ENCODE data around the gene FAM156A.
"Not testable (repeated sequence)": the region's sequence is repeated elsewhere in the genome, so short reads cannot be mapped to it uniquely, and the experiment has no call there.

Gene FAM156A

DNA sequence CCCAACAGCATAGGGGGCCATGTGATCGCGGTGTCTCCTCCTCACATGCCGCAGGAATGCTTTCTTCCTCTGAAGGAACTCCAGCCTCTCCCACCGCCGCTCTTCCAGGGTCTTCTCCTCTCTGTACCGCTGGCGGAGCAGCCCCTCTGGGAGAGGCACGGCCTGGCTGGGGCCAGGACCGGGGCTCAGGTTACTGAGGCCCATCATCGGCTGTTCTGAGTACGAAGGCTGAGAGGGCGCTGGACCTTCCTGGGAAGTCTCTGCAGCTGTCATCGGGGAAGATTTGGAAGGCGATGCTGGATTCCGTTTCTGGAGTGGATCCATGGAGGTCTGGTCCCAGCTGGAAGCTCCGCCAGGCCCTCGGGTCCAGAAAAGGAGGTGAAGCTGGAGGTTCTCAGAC is 10.1 kb downstream of the FAM156A start:
- not testable (repeated sequence) for ATAC-seq

DNA sequence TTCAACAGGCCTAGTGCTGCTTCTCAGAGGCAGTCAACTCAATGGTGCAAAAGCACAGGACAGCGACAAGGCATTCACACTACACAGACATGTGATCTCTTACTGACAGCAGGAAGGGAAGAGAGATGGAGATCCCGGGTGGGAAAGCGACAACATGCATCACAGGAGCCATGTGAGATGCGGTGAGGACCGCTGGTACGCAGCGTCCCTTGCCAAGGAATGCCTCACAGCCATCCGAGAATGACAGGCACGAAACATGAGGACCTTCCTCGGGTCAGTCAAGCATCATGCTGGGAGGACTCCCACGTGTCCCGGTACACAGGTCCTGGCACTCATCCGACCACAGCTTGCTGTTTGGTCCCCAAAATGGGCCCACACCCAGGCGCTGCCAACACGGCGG is 10.8 kb downstream of the FAM156A start:
- not testable (repeated sequence) for ATAC-seq

DNA sequence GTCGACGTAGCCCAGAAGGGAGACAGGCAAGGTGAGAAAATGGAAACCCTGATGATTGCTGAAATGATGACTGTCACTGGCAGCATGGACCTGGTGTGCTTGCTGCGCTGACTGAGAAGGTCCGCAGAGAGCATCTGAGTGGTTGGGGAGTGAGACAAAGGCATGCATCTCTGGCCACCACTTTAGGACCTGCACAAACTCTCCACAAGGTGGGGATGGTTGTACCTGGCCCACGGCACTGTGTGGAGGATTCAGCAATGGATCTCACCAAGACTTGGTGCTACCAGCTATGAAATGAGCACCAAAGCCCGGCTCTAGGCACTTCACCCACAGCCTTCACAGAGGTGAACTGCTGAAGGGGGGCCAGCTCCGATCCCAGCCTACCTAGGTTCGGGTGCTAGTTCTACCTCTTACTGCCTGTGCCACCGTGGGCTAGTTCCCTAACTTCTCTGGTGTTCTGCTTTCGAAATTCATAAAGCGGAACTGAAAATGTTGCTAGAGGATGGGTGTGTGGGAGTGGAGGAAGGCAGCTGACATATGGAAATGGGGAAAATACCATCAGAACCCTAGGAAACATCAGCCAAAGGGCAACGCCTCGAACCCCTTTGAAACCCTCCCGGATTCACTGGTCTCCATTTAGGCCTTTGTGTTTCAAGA is 12.4 kb downstream of the FAM156A start:
- ATAC-seq: peak; percentile 31; the same call in 1 of the 3 replicates

DNA sequence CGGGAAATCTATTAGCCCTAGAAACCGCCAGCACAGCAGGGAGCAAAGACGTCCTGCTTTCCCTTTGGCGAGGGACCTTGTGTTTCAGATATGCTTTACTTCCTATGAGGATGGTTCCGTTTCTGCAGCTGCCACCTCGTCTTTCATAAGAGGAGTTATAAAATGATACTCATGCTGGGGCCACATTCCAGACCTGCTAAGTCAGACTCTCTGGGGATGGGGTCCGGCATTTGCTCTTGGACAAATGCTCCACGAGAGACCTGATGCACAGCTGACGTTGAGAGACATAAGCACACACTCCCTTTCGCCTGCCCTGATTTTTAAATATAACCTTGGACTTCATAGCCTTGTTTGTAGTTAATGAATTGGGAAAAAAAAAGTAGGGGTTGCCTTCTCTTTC is 16.6 kb downstream of the FAM156A start:
- not testable (repeated sequence) for ATAC-seq

DNA sequence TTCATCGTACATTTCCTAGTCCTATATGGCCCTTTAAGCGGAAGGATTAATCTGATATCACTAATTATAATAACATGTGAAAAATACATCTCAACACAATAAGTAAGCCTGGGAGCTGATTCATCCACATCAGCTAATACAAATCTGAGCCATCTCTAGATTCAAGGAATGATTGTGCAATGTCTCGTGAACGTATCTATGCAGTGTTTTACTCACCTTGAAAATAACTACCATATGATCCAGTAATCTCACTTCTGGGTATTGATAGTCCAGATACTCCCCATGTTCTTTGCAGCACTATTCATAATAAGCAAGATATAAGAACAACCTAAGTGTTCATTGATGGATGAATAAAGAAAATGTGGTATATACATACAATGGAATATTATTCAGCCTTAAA is 17.6 kb downstream of the FAM156A start:
- not testable (repeated sequence) for ATAC-seq

DNA sequence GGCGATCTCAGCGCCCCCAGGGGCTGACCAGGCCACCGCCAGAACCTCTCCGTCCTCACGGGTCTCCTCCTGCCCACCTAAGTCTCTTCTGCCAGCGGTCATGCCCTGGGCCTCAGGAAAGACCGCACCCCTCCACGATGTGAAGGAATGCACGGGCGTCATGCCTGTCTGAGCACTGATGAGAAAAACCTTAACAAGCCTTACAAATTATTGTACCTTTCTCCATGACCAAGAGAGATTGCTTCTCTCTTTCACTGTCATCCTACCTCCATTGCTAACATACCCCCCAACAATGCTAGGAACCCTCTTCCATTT is 22.9 kb downstream of the FAM156A start:
- ATAC-seq: peak; percentile 25; the same call in 2 of the 3 replicates

DNA sequence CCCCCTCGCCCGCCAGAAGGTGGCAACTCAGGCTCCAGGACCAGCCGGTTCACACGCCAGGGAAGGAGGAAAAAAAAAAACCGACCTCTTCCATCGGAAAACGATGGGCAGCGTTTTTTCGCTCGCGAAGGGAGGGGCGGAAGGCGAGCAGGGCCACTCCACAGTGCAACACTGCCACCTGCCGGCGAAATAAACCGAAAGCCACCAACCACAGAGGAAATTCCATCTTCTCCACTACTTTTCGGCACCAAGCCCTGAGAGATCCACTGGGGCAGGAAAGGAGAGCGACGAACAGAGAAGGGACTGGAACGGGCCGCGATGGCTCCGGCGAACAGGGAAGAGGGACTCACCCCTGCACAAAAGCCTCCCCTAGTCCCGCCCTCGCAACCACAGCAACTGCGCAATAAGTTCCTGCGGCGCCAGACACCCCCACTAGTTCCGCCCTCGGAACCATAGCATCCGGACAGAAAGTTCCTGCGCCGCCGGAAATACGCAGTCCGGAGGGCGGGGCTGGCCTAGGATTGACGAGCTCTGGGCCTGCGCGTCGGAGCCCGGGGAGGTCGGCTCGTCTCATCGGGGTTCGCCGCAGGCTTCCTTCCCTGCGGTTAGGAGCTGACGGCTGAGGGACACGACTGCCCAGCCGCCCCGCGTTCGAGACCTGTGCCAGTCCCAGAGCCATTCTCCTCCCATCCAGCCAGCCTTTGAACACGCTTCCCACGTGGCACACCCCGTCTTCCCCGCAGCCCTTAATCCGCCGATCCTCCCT is 23.4 kb downstream of the FAM156A start:
- TF ChIP-seq OSR1 (CRISPR knock-in tag; IDR thresholded peaks at IDR 0.05) (no peak), CSDC2 (CRISPR knock-in tag; IDR thresholded peaks at IDR 0.05) (0 out of 2 replicates have a peak, but pooled peaks have one; percentile 26)
- TF ChIP-seq, protein P1, sequence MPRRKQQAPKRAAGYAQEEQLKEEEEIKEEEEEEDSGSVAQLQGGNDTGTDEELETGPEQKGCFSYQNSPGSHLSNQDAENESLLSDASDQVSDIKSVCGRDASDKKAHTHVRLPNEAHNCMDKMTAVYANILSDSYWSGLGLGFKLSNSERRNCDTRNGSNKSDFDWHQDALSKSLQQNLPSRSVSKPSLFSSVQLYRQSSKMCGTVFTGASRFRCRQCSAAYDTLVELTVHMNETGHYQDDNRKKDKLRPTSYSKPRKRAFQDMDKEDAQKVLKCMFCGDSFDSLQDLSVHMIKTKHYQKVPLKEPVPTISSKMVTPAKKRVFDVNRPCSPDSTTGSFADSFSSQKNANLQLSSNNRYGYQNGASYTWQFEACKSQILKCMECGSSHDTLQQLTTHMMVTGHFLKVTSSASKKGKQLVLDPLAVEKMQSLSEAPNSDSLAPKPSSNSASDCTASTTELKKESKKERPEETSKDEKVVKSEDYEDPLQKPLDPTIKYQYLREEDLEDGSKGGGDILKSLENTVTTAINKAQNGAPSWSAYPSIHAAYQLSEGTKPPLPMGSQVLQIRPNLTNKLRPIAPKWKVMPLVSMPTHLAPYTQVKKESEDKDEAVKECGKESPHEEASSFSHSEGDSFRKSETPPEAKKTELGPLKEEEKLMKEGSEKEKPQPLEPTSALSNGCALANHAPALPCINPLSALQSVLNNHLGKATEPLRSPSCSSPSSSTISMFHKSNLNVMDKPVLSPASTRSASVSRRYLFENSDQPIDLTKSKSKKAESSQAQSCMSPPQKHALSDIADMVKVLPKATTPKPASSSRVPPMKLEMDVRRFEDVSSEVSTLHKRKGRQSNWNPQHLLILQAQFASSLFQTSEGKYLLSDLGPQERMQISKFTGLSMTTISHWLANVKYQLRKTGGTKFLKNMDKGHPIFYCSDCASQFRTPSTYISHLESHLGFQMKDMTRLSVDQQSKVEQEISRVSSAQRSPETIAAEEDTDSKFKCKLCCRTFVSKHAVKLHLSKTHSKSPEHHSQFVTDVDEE (CRISPR knock-in tag; IDR thresholded peaks at IDR 0.05): no peak
- ATAC-seq: peak; percentile 96

DNA sequence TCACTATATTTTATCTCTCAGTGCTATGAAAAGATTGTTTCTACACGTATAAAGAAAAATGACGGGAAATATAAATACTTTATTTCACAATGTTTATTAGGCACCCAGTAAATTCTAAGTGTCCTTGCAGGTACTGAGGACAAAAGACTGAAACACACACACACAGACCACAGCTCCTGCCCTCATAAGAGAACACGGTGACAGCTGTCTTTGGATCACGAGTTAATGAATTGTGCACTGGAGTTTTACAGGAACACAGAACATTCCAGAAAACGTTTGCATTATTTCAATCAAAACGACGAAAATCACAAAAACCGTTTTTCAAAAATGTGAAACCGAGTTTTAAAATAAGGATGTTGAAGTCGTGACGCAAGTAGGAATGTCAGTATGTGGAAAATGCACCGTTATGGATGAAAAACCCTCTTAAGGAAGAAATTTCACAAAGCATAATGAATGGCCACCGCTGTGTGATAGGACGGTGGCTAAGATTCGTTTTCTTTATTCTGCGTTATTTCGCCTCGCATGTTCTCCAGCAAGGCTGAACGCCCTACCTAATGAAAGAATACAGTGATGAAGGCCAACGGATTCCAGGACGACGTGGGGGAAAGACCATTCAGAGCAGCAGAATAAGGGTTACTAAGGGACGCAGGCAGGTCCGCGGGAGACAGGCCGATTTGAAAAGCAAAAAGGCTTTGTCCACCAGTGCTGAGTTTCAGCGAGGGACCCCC is 24.2 kb downstream of the FAM156A start:
- peak; percentile 68; the same call in 2 of the 3 replicates for ATAC-seq
- TF ChIP-seq ZFP3 (CRISPR knock-in tag; IDR thresholded peaks at IDR 0.05): 0 out of 2 replicates have a peak, but pooled peaks have one; percentile 27
- TF ChIP-seq, protein P1 (CRISPR knock-in tag; IDR thresholded peaks at IDR 0.05): no peak

DNA sequence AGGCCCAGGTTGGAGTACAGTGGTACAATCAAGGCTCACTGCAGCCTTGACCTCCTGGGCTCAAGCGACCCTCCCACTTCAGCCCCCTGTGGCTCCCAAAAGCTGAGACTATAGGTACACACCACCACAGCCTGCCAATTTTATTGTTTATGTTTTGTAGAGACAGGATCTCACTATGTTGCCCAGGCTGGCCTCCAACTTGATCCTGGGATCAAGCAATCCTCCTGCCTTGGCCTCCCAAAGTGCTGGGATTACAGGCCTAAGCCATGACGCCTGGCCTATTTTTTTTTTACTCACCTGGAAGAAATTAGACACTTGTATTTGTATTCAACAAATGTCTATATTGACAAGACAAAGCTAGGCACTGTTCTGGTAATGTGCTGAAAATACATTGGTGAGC is 25.1 kb downstream of the FAM156A start:
- no peak for ATAC-seq
- TF ChIP-seq ESRRG (CRISPR knock-in tag; IDR thresholded peaks at IDR 0.05) (no peak), ZNF70 (CRISPR knock-in tag; IDR thresholded peaks at IDR 0.05) (no peak), ZC3H10 (CRISPR knock-in tag; IDR thresholded peaks at IDR 0.05) (no peak), ZFP30 (CRISPR knock-in tag; IDR thresholded peaks at IDR 0.05) (no peak), GLIS3 (CRISPR knock-in tag; IDR thresholded peaks at IDR 0.05) (no peak), BACH2 (CRISPR knock-in tag; IDR thresholded peaks at IDR 0.05; ENCODE audit: borderline replicate concordance) (no peak), CSDC2 (CRISPR knock-in tag; IDR thresholded peaks at IDR 0.05) (no peak)
- TF ChIP-seq, protein P2, sequence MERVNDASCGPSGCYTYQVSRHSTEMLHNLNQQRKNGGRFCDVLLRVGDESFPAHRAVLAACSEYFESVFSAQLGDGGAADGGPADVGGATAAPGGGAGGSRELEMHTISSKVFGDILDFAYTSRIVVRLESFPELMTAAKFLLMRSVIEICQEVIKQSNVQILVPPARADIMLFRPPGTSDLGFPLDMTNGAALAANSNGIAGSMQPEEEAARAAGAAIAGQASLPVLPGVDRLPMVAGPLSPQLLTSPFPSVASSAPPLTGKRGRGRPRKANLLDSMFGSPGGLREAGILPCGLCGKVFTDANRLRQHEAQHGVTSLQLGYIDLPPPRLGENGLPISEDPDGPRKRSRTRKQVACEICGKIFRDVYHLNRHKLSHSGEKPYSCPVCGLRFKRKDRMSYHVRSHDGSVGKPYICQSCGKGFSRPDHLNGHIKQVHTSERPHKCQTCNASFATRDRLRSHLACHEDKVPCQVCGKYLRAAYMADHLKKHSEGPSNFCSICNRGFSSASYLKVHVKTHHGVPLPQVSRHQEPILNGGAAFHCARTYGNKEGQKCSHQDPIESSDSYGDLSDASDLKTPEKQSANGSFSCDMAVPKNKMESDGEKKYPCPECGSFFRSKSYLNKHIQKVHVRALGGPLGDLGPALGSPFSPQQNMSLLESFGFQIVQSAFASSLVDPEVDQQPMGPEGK (CRISPR knock-in tag; IDR thresholded peaks at IDR 0.05; ENCODE audit: borderline replicate concordance): no peak
- TF ChIP-seq, protein P1 (CRISPR knock-in tag; IDR thresholded peaks at IDR 0.05): no peak
- TF ChIP-seq, protein P3, sequence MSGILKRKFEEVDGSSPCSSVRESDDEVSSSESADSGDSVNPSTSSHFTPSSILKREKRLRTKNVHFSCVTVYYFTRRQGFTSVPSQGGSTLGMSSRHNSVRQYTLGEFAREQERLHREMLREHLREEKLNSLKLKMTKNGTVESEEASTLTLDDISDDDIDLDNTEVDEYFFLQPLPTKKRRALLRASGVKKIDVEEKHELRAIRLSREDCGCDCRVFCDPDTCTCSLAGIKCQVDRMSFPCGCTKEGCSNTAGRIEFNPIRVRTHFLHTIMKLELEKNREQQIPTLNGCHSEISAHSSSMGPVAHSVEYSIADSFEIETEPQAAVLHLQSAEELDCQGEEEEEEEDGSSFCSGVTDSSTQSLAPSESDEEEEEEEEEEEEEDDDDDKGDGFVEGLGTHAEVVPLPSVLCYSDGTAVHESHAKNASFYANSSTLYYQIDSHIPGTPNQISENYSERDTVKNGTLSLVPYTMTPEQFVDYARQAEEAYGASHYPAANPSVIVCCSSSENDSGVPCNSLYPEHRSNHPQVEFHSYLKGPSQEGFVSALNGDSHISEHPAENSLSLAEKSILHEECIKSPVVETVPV (CRISPR knock-in tag; IDR thresholded peaks at IDR 0.05): no peak

Data from SK-N-SH treated with all-trans-retinoic acid at 6 μM for 48 hours (cell line).